CD4-positive, alpha-beta T cell treated with Interleukin-4 for 1 hour (primary cell): Measurements from ENCODE around the gene SEPTIN7.

ENCODE experiments used
- DNase-seq, 2 donors: peaks; one replicate each; pipeline ENCODE4 v3.0.0-alpha.2; 2020 to 2022

Gene SEPTIN7

GRCh38 chr7:35839860-35840854 lies 39.3 kb downstream of the SEPTIN7 start:
- DNase-seq = no peak

- no peak for DNase-seq
Observed at GRCh38 chr7:35846816-35847412, 46.1 kb downstream of the SEPTIN7 start.

GRCh38 chr7:35848725-35849124 lies 47.9 kb downstream of the SEPTIN7 start:
- no peak for DNase-seq

GRCh38 chr7:35849158-35849831 lies 48.4 kb downstream of the SEPTIN7 start:
- no peak for DNase-seq

- no peak for DNase-seq
Observed at GRCh38 chr7:35849954-35850353, 49.1 kb downstream of the SEPTIN7 start.
